PFSK-1 (cell line): ENCODE data around the gene CDK15.

Source experiments
- FOXP2 ChIP-seq: optimal IDR thresholded peaks from 2 replicates; pipeline ENCODE3; 2011; ENCODE audit warnings: borderline replicate concordance, control low read depth, inconsistent platforms; ENCODE audit not compliant: insufficient read depth; ENCODE audit errors: extremely low read length, extremely low read depth
- POLR2AphosphoS5 ChIP-seq: IDR thresholded peaks from 2 replicates; pipeline ENCODE4 v1.6.1; 2012; ENCODE audit warnings: low read depth, mild to moderate bottlenecking, control low read depth, low read length, moderate library complexity
- SIN3A ChIP-seq: IDR thresholded peaks from 2 replicates; pipeline ENCODE4 v1.6.1; 2012; ENCODE audit warnings: mild to moderate bottlenecking, low read length, moderate library complexity, borderline replicate concordance; ENCODE audit not compliant: insufficient read depth
- TAF1 ChIP-seq: IDR thresholded peaks from 2 replicates; pipeline ENCODE4 v1.6.1; 2012; ENCODE audit warnings: low read length, control low read depth, borderline replicate concordance; ENCODE audit not compliant: insufficient read depth
- TF ChIP-seq, protein P1 (sequence below), 2 experiments: IDR thresholded peaks; 2 replicates each; pipeline versions ENCODE4 v1.6.1 to v1.8.0; 2011 to 2012; ENCODE audit warnings: low read depth in 2 of 2, low read length in 2 of 2, control low read depth in 1 of 2, inconsistent platforms in 1 of 2, mild to moderate bottlenecking in 1 of 2, moderate library complexity in 1 of 2; ENCODE audit not compliant: insufficient read depth in 1 of 2

GRCh38 chr2:201860636-201861066, 54.3 kb downstream of the CDK15 start:
- TF ChIP-seq, protein P1, sequence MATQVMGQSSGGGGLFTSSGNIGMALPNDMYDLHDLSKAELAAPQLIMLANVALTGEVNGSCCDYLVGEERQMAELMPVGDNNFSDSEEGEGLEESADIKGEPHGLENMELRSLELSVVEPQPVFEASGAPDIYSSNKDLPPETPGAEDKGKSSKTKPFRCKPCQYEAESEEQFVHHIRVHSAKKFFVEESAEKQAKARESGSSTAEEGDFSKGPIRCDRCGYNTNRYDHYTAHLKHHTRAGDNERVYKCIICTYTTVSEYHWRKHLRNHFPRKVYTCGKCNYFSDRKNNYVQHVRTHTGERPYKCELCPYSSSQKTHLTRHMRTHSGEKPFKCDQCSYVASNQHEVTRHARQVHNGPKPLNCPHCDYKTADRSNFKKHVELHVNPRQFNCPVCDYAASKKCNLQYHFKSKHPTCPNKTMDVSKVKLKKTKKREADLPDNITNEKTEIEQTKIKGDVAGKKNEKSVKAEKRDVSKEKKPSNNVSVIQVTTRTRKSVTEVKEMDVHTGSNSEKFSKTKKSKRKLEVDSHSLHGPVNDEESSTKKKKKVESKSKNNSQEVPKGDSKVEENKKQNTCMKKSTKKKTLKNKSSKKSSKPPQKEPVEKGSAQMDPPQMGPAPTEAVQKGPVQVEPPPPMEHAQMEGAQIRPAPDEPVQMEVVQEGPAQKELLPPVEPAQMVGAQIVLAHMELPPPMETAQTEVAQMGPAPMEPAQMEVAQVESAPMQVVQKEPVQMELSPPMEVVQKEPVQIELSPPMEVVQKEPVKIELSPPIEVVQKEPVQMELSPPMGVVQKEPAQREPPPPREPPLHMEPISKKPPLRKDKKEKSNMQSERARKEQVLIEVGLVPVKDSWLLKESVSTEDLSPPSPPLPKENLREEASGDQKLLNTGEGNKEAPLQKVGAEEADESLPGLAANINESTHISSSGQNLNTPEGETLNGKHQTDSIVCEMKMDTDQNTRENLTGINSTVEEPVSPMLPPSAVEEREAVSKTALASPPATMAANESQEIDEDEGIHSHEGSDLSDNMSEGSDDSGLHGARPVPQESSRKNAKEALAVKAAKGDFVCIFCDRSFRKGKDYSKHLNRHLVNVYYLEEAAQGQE (IDR thresholded peaks at IDR 0.05; ENCODE audit: insufficient read depth in 1 of 2, low read depth in 2 of 2, low read length in 2 of 2): no peak
- TF ChIP-seq POLR2AphosphoS5 (no peak), TAF1 (no peak), SIN3A (no peak), FOXP2 (no peak)
